Liver (tissue), 9 donors: ENCODE measurements around the gene SNX3. TPM values are rescaled to one million over a fixed set of nuclear protein-coding genes. Genes with fewer than 3 reads are reported as not detected.
"Not testable (repeated sequence)": the region's sequence is repeated elsewhere in the genome, so short reads cannot be mapped to it uniquely, and the experiment has no call there.

Experiments
- DNase-seq: peaks from one replicate; pipeline ENCODE4 v3.0.0-alpha.2; 2017; ENCODE audit warnings: low spot score
- H3K27ac ChIP-seq, 2 donors: one replicate each; pipeline ENCODE4 v1.7.0; 2013; ENCODE audit warnings: inconsistent platforms in 2 of 2, low read length in 2 of 2, control low read depth in 1 of 2, low read depth in 1 of 2, mild to moderate bottlenecking in 1 of 2
- H3K27me3 ChIP-seq, 4 donors: one replicate each; pipeline versions ENCODE4 v1.6.1 to v1.7.0; 2013; ENCODE audit warnings: low read length in 3 of 4, inconsistent platforms in 1 of 4, mild to moderate bottlenecking in 1 of 4, moderate library complexity in 1 of 4; ENCODE audit not compliant: control insufficient read depth in 4 of 4, insufficient read depth in 4 of 4
- H3K36me3 ChIP-seq, 4 donors: one replicate each; pipeline versions ENCODE4 v1.6.1 to v1.7.0; 2013; ENCODE audit warnings: low read length in 3 of 4, mild to moderate bottlenecking in 3 of 4, low read depth in 1 of 4, moderate library complexity in 1 of 4; ENCODE audit not compliant: control insufficient read depth in 4 of 4, insufficient read depth in 3 of 4
- H3K4me1 ChIP-seq, 4 donors: one replicate each; pipeline versions ENCODE4 v1.6.1 to v1.7.0; 2013; ENCODE audit warnings: low read length in 3 of 4, mild to moderate bottlenecking in 3 of 4, moderate library complexity in 1 of 4; ENCODE audit not compliant: control insufficient read depth in 4 of 4, insufficient read depth in 4 of 4
- H3K4me3 ChIP-seq, 3 donors: one replicate each; pipeline versions ENCODE4 v1.6.1 to v1.7.0; 2013; ENCODE audit warnings: low read length in 3 of 3, control low read depth in 1 of 3, low read depth in 1 of 3, mild to moderate bottlenecking in 1 of 3
- H3K9ac ChIP-seq, 2 donors: one replicate each; pipeline ENCODE4 v1.7.0; 2013; ENCODE audit warnings: low read length in 2 of 2, mild to moderate bottlenecking in 2 of 2, moderate library complexity in 2 of 2, control low read depth in 1 of 2, low read depth in 1 of 2
- H3K9me3 ChIP-seq, 4 donors: one replicate each; pipeline versions ENCODE4 v1.6.1 to v1.7.0; 2013; ENCODE audit warnings: low read length in 3 of 4; ENCODE audit not compliant: control insufficient read depth in 4 of 4
- ATF3 ChIP-seq: IDR thresholded peaks from 2 replicates; pipeline ENCODE4 v1.6.1; 2016; ENCODE audit warnings: antibody characterized with exemption
- FOXA1 ChIP-seq: IDR thresholded peaks from 2 replicates; pipeline ENCODE4 v1.6.1; 2016; ENCODE audit warnings: antibody characterized with exemption
- FOXA2 ChIP-seq: IDR thresholded peaks from 2 replicates; pipeline ENCODE4 v1.6.1; 2016; ENCODE audit warnings: antibody characterized with exemption
- GABPA ChIP-seq, 2 donors: IDR thresholded peaks in 1 of 2; conservative IDR thresholded peaks in 1 of 2; 2 replicates each; pipeline ENCODE4 v1.6.1; 2016; ENCODE audit warnings: antibody characterized with exemption in 2 of 2, mild to moderate bottlenecking in 1 of 2, moderate library complexity in 1 of 2
- HNF4A ChIP-seq, 2 donors: conservative IDR thresholded peaks; 2 replicates each; pipeline ENCODE4 v1.6.1; 2016; ENCODE audit warnings: antibody characterized with exemption in 2 of 2, mild to moderate bottlenecking in 2 of 2
- HNF4G ChIP-seq: IDR thresholded peaks from 2 replicates; pipeline ENCODE4 v1.6.1; 2016; ENCODE audit warnings: antibody characterized with exemption
- JUND ChIP-seq, 2 donors: IDR thresholded peaks; 2 replicates each; pipeline ENCODE4 v1.6.1; 2016; ENCODE audit warnings: antibody characterized with exemption in 2 of 2
- NR2F2 ChIP-seq: IDR thresholded peaks from 2 replicates; pipeline ENCODE4 v1.6.1; 2016; ENCODE audit warnings: antibody characterized with exemption
- RAD21 ChIP-seq, 2 donors: IDR thresholded peaks; 2 replicates each; pipeline ENCODE4 v1.6.1; 2016; ENCODE audit warnings: antibody characterized with exemption in 2 of 2, mild to moderate bottlenecking in 2 of 2
- REST ChIP-seq: IDR thresholded peaks from 2 replicates; pipeline ENCODE4 v1.6.1; 2016; ENCODE audit warnings: antibody characterized with exemption, mild to moderate bottlenecking
- RXRA ChIP-seq, 2 donors: IDR thresholded peaks; 2 replicates each; pipeline ENCODE4 v1.6.1; 2017 to 2018; ENCODE audit warnings: antibody characterized with exemption in 2 of 2, mild to moderate bottlenecking in 1 of 2
- SP1 ChIP-seq: IDR thresholded peaks from 2 replicates; pipeline ENCODE4 v1.6.1; 2018; ENCODE audit warnings: antibody characterized with exemption, mild to moderate bottlenecking
- TAF1 ChIP-seq: conservative IDR thresholded peaks from 2 replicates; pipeline ENCODE4 v1.6.1; 2016; ENCODE audit warnings: antibody characterized with exemption, mild to moderate bottlenecking
- YY1 ChIP-seq: IDR thresholded peaks from 2 replicates; pipeline ENCODE4 v1.6.1; 2016; ENCODE audit warnings: antibody characterized with exemption, mild to moderate bottlenecking
- WGBS: extraction: QIAGEN DNeasy Blood & Tissue Kit; methylation state at CpG from one replicate; pipeline ENCODE4 v1.1.7; 2013; 5-methylcytosine and 5-hydroxymethylcytosine counted together
- polyA plus RNA-seq, 2 donors: library from polyadenylated mRNA; stranded (reverse) in 1 of 2; unstranded in 1 of 2; fragments of 200-250 nt in 1 of 2; fragments of >200 nt in 1 of 2; fragmentation: Nextera tagmentation in 1 of 2; extraction: Ambion mirVana in 1 of 2; gene quantifications; one replicate each; pipeline versions ENCODE4 v1.2.1 to v1.2.3, GENCODE V29; 2013 to 2015
- total RNA-seq, 2 donors: library from RNA; depleted of rRNA; stranded (reverse); fragments of >200 nt; gene quantifications; one replicate each; pipeline ENCODE4 v1.2.3, GENCODE V29; 2014
- TF ChIP-seq, protein P1 (sequence below): IDR thresholded peaks from 2 replicates; pipeline ENCODE4 v1.6.1; 2016; ENCODE audit warnings: antibody characterized with exemption
- donor health status: healthy.
- donor health status: healthy.
- donor health status: healthy.
- donor health status: healthy.
- donor health status: healthy.

SNX3 gene
- total and polyA plus RNA-seq, 4 donors: 67.9 to 161 (median 111) TPM

- peaks cover 0 to 3% (median 2%) of the 10 kb centered on the region in 4 donors for H3K4me1 ChIP-seq
- 27% methylated on average over 16 of the region's 16 CpGs for WGBS
- H3K27ac ChIP-seq: peak overlapping the region; percentile 90 to 99
- H3K27me3 ChIP-seq: no peaks in the 10 kb centered on the region
- no peaks in the 10 kb centered on the region for H3K9me3 ChIP-seq
- peak overlapping the region; percentile 63 to 83 (median 82) for H3K4me3 ChIP-seq
- H3K36me3 ChIP-seq: no peaks in the 10 kb centered on the region
- peak overlapping the region; percentile 69 to 97 for H3K9ac ChIP-seq
- no peak for TF ChIP-seq HNF4A (conservative IDR thresholded peaks at IDR 0.05)
- no peak for DNase-seq
Observed at GRCh38 chr6:108294297-108294726, 33.5 kb upstream of the SNX3 start.

- Histone ChIP-seq H3K4me1 (peaks cover 0 to 3% (median 2%) of the 10 kb centered on the region in 4 donors), H3K27me3 (no peaks in the 10 kb centered on the region), H3K9me3 (no peaks in the 10 kb centered on the region), H3K9ac (peak overlapping the region; percentile 69 to 97), H3K27ac (peak overlapping the region; percentile 90 to 99), H3K36me3 (no peaks in the 10 kb centered on the region), H3K4me3 (peak overlapping the region; percentile 63 to 83 (median 82))
- WGBS: 94% methylated on average over 19 of the region's 19 CpGs
- DNase-seq: no peak
- TF ChIP-seq REST (no peak), HNF4G (no peak), FOXA1 (no peak), ATF3 (no peak), RXRA (IDR thresholded peaks at IDR 0.05) (no peak), FOXA2 (no peak), YY1 (no peak), RAD21 (IDR thresholded peaks at IDR 0.05) (no peak), TAF1 (no peak), HNF4A (conservative IDR thresholded peaks at IDR 0.05) (no peak), JUND (IDR thresholded peaks at IDR 0.05) (no peak), SP1 (no peak), NR2F2 (no peak), GABPA (IDR thresholded peaks at IDR 0.05 in 1 of 2, conservative IDR thresholded peaks at IDR 0.05 in 1 of 2) (no peak)
- TF ChIP-seq, protein P1, sequence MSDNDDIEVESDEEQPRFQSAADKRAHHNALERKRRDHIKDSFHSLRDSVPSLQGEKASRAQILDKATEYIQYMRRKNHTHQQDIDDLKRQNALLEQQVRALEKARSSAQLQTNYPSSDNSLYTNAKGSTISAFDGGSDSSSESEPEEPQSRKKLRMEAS: no peak
Observed at GRCh38 chr6:108293527-108294296, 32.9 kb upstream of the SNX3 start.

- H3K4me3 ChIP-seq, H3K4me1 ChIP-seq, H3K36me3 ChIP-seq, H3K27ac ChIP-seq, H3K27me3 ChIP-seq, H3K9me3 ChIP-seq, H3K9ac ChIP-seq, DNase-seq: not testable (repeated sequence)
- 90% methylated on average over 3 of the region's 3 CpGs for WGBS
Observed at GRCh38 chr6:108292561-108292960, 31.7 kb upstream of the SNX3 start.
